ENCODE data around the gene KATNAL2. TPM values are rescaled to one million over a fixed set of nuclear protein-coding genes. Genes with fewer than 3 reads are reported as not detected.
"Not testable (repeated sequence)": the region's sequence is repeated elsewhere in the genome, so short reads cannot be mapped to it uniquely, and the experiment has no call there.

Gene KATNAL2
- total RNA-seq, 1 donor from 2014 or later: 3.0 TPM

- not testable (repeated sequence) for H3K27me3 Mint-ChIP-seq (ENCODE audit: low read depth, unreplicated experiment); H3K79me2 ChIP-seq (ENCODE audit: insufficient read depth, low read length); H3K4me1 Mint-ChIP-seq (ENCODE audit: low read depth, unreplicated experiment); H4K20me1 ChIP-seq (ENCODE audit: insufficient read depth, low read length); DNase-seq (ENCODE audit: low read depth); H3K36me3 Mint-ChIP-seq (ENCODE audit: low read depth, unreplicated experiment); H3K36me3 ChIP-seq (ENCODE audit: insufficient read depth, low read length); H3K27me3 ChIP-seq (ENCODE audit: insufficient read depth, low read length); H3K4me1 ChIP-seq (ENCODE audit: insufficient read depth, low read length); H3K9me3 Mint-ChIP-seq (ENCODE audit: unreplicated experiment); H3K4me2 ChIP-seq (ENCODE audit: low read length); H3K4me3 ChIP-seq (ENCODE audit: insufficient read depth, low read depth, low read length); H3K27ac Mint-ChIP-seq (ENCODE audit: unreplicated experiment); H2AFZ ChIP-seq (ENCODE audit: low read depth, low read length); FAIRE-seq; H3K9me3 ChIP-seq (ENCODE audit: insufficient read depth, low read depth, low read length); H3K4me3 Mint-ChIP-seq (ENCODE audit: unreplicated experiment); H3K27ac ChIP-seq (ENCODE audit: low read depth, low read length); H3K9ac ChIP-seq (ENCODE audit: low read length)
Observed at GRCh38 chr18:47019870-47020269, 102.5 kb downstream of the KATNAL2 start.

- H2AFZ ChIP-seq (ENCODE audit: low read depth, low read length); H3K79me2 ChIP-seq (ENCODE audit: insufficient read depth, low read length); H3K27ac Mint-ChIP-seq (ENCODE audit: unreplicated experiment); H3K4me2 ChIP-seq (ENCODE audit: low read length); DNase-seq (ENCODE audit: low read depth); H3K36me3 ChIP-seq (ENCODE audit: insufficient read depth, low read length); H3K36me3 Mint-ChIP-seq (ENCODE audit: low read depth, unreplicated experiment); H3K9ac ChIP-seq (ENCODE audit: low read length); H3K4me1 ChIP-seq (ENCODE audit: insufficient read depth, low read length); H3K27ac ChIP-seq (ENCODE audit: low read depth, low read length); H4K20me1 ChIP-seq (ENCODE audit: insufficient read depth, low read length); H3K4me1 Mint-ChIP-seq (ENCODE audit: low read depth, unreplicated experiment); H3K27me3 ChIP-seq (ENCODE audit: insufficient read depth, low read length); H3K9me3 Mint-ChIP-seq (ENCODE audit: unreplicated experiment); H3K4me3 Mint-ChIP-seq (ENCODE audit: unreplicated experiment); H3K4me3 ChIP-seq (ENCODE audit: insufficient read depth, low read depth, low read length); FAIRE-seq; H3K27me3 Mint-ChIP-seq (ENCODE audit: low read depth, unreplicated experiment); H3K9me3 ChIP-seq (ENCODE audit: insufficient read depth, low read depth, low read length): not testable (repeated sequence)
Observed at GRCh38 chr18:47020757-47021156, 103.4 kb downstream of the KATNAL2 start.

GRCh38 chr18:47022821-47023220 is 105.4 kb downstream of the KATNAL2 start:
- not testable (repeated sequence) for H3K4me1 ChIP-seq (ENCODE audit: insufficient read depth, low read length); H3K9ac ChIP-seq (ENCODE audit: low read length); FAIRE-seq; H3K27me3 ChIP-seq (ENCODE audit: insufficient read depth, low read length); DNase-seq (ENCODE audit: low read depth); H3K36me3 Mint-ChIP-seq (ENCODE audit: low read depth, unreplicated experiment); H3K27ac ChIP-seq (ENCODE audit: low read depth, low read length); H2AFZ ChIP-seq (ENCODE audit: low read depth, low read length); H3K9me3 ChIP-seq (ENCODE audit: insufficient read depth, low read depth, low read length); H3K9me3 Mint-ChIP-seq (ENCODE audit: unreplicated experiment); H3K4me3 Mint-ChIP-seq (ENCODE audit: unreplicated experiment); H3K27ac Mint-ChIP-seq (ENCODE audit: unreplicated experiment); H3K4me3 ChIP-seq (ENCODE audit: insufficient read depth, low read depth, low read length); H3K79me2 ChIP-seq (ENCODE audit: insufficient read depth, low read length); H3K27me3 Mint-ChIP-seq (ENCODE audit: low read depth, unreplicated experiment); H3K4me1 Mint-ChIP-seq (ENCODE audit: low read depth, unreplicated experiment); H3K36me3 ChIP-seq (ENCODE audit: insufficient read depth, low read length); H4K20me1 ChIP-seq (ENCODE audit: insufficient read depth, low read length); H3K4me2 ChIP-seq (ENCODE audit: low read length)

- H3K9me3 Mint-ChIP-seq (ENCODE audit: unreplicated experiment); H2AFZ ChIP-seq (ENCODE audit: low read depth, low read length); H3K4me3 ChIP-seq (ENCODE audit: insufficient read depth, low read depth, low read length); H3K4me2 ChIP-seq (ENCODE audit: low read length); H3K27ac Mint-ChIP-seq (ENCODE audit: unreplicated experiment); H3K4me1 ChIP-seq (ENCODE audit: insufficient read depth, low read length); H3K9me3 ChIP-seq (ENCODE audit: insufficient read depth, low read depth, low read length); H3K27ac ChIP-seq (ENCODE audit: low read depth, low read length); H3K9ac ChIP-seq (ENCODE audit: low read length); H3K79me2 ChIP-seq (ENCODE audit: insufficient read depth, low read length); H3K36me3 Mint-ChIP-seq (ENCODE audit: low read depth, unreplicated experiment); DNase-seq (ENCODE audit: low read depth); H3K36me3 ChIP-seq (ENCODE audit: insufficient read depth, low read length); H3K4me3 Mint-ChIP-seq (ENCODE audit: unreplicated experiment); H4K20me1 ChIP-seq (ENCODE audit: insufficient read depth, low read length); H3K4me1 Mint-ChIP-seq (ENCODE audit: low read depth, unreplicated experiment); H3K27me3 Mint-ChIP-seq (ENCODE audit: low read depth, unreplicated experiment); H3K27me3 ChIP-seq (ENCODE audit: insufficient read depth, low read length); FAIRE-seq: not testable (repeated sequence)
Observed at GRCh38 chr18:47023769-47024465, 106.5 kb downstream of the KATNAL2 start.

GRCh38 chr18:47025557-47026174 is 108.3 kb downstream of the KATNAL2 start:
- not testable (repeated sequence) for H3K36me3 ChIP-seq (ENCODE audit: insufficient read depth, low read length); H4K20me1 ChIP-seq (ENCODE audit: insufficient read depth, low read length); H3K9me3 Mint-ChIP-seq (ENCODE audit: unreplicated experiment); H3K79me2 ChIP-seq (ENCODE audit: insufficient read depth, low read length); H3K27me3 ChIP-seq (ENCODE audit: insufficient read depth, low read length); H3K27ac Mint-ChIP-seq (ENCODE audit: unreplicated experiment); H3K4me3 Mint-ChIP-seq (ENCODE audit: unreplicated experiment); H3K4me2 ChIP-seq (ENCODE audit: low read length); H3K4me1 Mint-ChIP-seq (ENCODE audit: low read depth, unreplicated experiment); H3K36me3 Mint-ChIP-seq (ENCODE audit: low read depth, unreplicated experiment); H3K9me3 ChIP-seq (ENCODE audit: insufficient read depth, low read depth, low read length); H3K9ac ChIP-seq (ENCODE audit: low read length); H3K27me3 Mint-ChIP-seq (ENCODE audit: low read depth, unreplicated experiment); FAIRE-seq; H3K4me1 ChIP-seq (ENCODE audit: insufficient read depth, low read length); DNase-seq (ENCODE audit: low read depth); H3K27ac ChIP-seq (ENCODE audit: low read depth, low read length); H3K4me3 ChIP-seq (ENCODE audit: insufficient read depth, low read depth, low read length); H2AFZ ChIP-seq (ENCODE audit: low read depth, low read length)

GRCh38 chr18:47028738-47029137 is 111.3 kb downstream of the KATNAL2 start:
- FAIRE-seq; H3K79me2 ChIP-seq (ENCODE audit: insufficient read depth, low read length); H3K36me3 ChIP-seq (ENCODE audit: insufficient read depth, low read length); H3K27ac ChIP-seq (ENCODE audit: low read depth, low read length); H3K4me3 ChIP-seq (ENCODE audit: insufficient read depth, low read depth, low read length); H3K9ac ChIP-seq (ENCODE audit: low read length); H3K4me1 ChIP-seq (ENCODE audit: insufficient read depth, low read length); H3K36me3 Mint-ChIP-seq (ENCODE audit: low read depth, unreplicated experiment); H3K4me2 ChIP-seq (ENCODE audit: low read length); H3K27ac Mint-ChIP-seq (ENCODE audit: unreplicated experiment); DNase-seq (ENCODE audit: low read depth); H2AFZ ChIP-seq (ENCODE audit: low read depth, low read length); H3K27me3 ChIP-seq (ENCODE audit: insufficient read depth, low read length); H3K9me3 ChIP-seq (ENCODE audit: insufficient read depth, low read depth, low read length); H3K4me1 Mint-ChIP-seq (ENCODE audit: low read depth, unreplicated experiment); H4K20me1 ChIP-seq (ENCODE audit: insufficient read depth, low read length); H3K9me3 Mint-ChIP-seq (ENCODE audit: unreplicated experiment); H3K4me3 Mint-ChIP-seq (ENCODE audit: unreplicated experiment): not testable (repeated sequence)
- peaks cover 11% of the 10 kb centered on the region for H3K27me3 Mint-ChIP-seq (ENCODE audit: low read depth, unreplicated experiment)
